Measurements from ENCODE around the gene GSTO1. TPM values are rescaled to one million over a fixed set of nuclear protein-coding genes. Genes with fewer than 3 reads are reported as not detected.

GSTO1 gene
- total RNA-seq, 4 donors from 2014 or later: 86.1 to 129 (median 102) TPM

GRCh38 chr10:104316321-104317099 is 61.8 kb downstream of the GSTO1 start:
- Histone ChIP-seq H3K27me3 (no peaks in the 10 kb centered on the region), H3K4me3 (replicated peaks in 1 of 3) (no peak overlapping the region), H3K36me3 (peaks cover 32 to 33% of the 10 kb centered on the region in 2 donors), H3K27ac (peak overlapping the region in 2 of 3 donors; percentile 41 to 54), H3K4me1 (peaks cover 46 to 58% of the 10 kb centered on the region in 2 donors), H3K9me3 (no peaks in the 10 kb centered on the region)
- no peak for DNase-seq
- WGBS, 2 donors: 81 to 83% methylated on average over 9 of the region's 9 CpGs
- TF ChIP-seq CTCF (IDR thresholded peaks at IDR 0.05) (no peak), POLR2A (IDR thresholded peaks at IDR 0.05) (no peak)
- intact Hi-C loops (cut with DNase I): no loop called here

MicroRNAs within 50 kb of the gene (microRNA counts, 767-probe panel; counts per million panel counts)
- microRNA hsa-miR-609: 0 to 2,309 counts per million in 2 donors

Small RNA genes within 50 kb of the gene (microRNA-seq; reads per million reads assigned to microRNA genes)
- gene MIR4482 (not detected), gene MIR609 (not detected)

Small RNA genes within 50 kb of the gene (small RNA-seq; reads per million reads assigned to genes)
- gene MIR4482 (not detected), gene MIR609 (not detected)

Other genes starting within 250 kb of the GSTO1 start
- 10 to 100 TPM in 1 of 4 donors, 1 to 10 TPM in 2, under 1 TPM in 1; 0.49 to 10.2 (median 2.3) TPM for gene COL17A1, start 169.0 kb upstream of the GSTO1 start, total RNA-seq
- gene SFR1, start 132.7 kb upstream of the GSTO1 start, total RNA-seq: 10 to 100 TPM in 1 of 4 donors, 1 to 10 TPM in 3; 4.5 to 12.1 (median 5.1) TPM
- 10 to 100 TPM in 2 of 4 donors, 1 to 10 TPM in 2; 8.2 to 16.9 (median 11.5) TPM for gene CFAP43, start 22.5 kb upstream of the GSTO1 start, total RNA-seq
- 10 to 100 TPM in 3 of 4 donors, 1 to 10 TPM in 1; 7.5 to 16.3 (median 12.8) TPM for gene GSTO2, start 14.3 kb downstream of the GSTO1 start, total RNA-seq
- gene ITPRIP, start 83.6 kb downstream of the GSTO1 start, total RNA-seq: 10 to 100 TPM; 28.0 to 44.2 (median 29.4) TPM
- 1 to 10 TPM; 1.0 to 1.6 (median 1.2) TPM for gene CFAP58, start 98.9 kb downstream of the GSTO1 start, total RNA-seq